Activated T-helper 17 cell treated with anti-CD3 and anti-CD28 coated beads, Interleukin-2, amount 50 U/mL, for 72 hours (primary cell): ENCODE results near the gene DTNB. TPM values are rescaled to one million over a fixed set of nuclear protein-coding genes. Genes with fewer than 3 reads are reported as not detected.
A peak's percentile ranks its signal among the peaks of the same experiment; 100 is the strongest.
"Not testable (repeated sequence)": the region's sequence is repeated elsewhere in the genome, so short reads cannot be mapped to it uniquely, and the experiment has no call there.

Experiments used
- ATAC-seq: fragments of 150-1000 bp; cut with Tn5 transposase; replicated peaks from 2 replicates; pipeline ENCODE4 v1.10.0; 2021; ENCODE audit warnings: mild to moderate bottlenecking, moderate library complexity
- H3K27ac Mint-ChIP-seq: one replicate; pipeline ENCODE4 v1.8.0; 2022; ENCODE audit warnings: mixed read lengths
- H3K27me3 Mint-ChIP-seq: one replicate; pipeline ENCODE4 v1.8.0; 2022; ENCODE audit warnings: mixed read lengths
- H3K36me3 Mint-ChIP-seq: one replicate; pipeline ENCODE4 v1.8.0; 2022; ENCODE audit warnings: low read depth, mild to moderate bottlenecking, mixed read lengths
- H3K4me1 Mint-ChIP-seq: one replicate; pipeline ENCODE4 v1.8.0; 2022; ENCODE audit warnings: mixed read lengths
- H3K4me3 Mint-ChIP-seq: one replicate; pipeline ENCODE4 v1.8.0; 2022; ENCODE audit warnings: mild to moderate bottlenecking, mixed read lengths
- H3K9me3 Mint-ChIP-seq: one replicate; pipeline ENCODE4 v1.8.0; 2022; ENCODE audit warnings: mixed read lengths
- total RNA-seq, 2 donors: library from RNA; stranded (reverse); gene quantifications; one replicate each; pipeline ENCODE4 v1.2.3, GENCODE V29; 2022

The DTNB gene
- total RNA-seq, 2 donors from 2014 or later, result 10.0 to 11.8 TPM

DNA sequence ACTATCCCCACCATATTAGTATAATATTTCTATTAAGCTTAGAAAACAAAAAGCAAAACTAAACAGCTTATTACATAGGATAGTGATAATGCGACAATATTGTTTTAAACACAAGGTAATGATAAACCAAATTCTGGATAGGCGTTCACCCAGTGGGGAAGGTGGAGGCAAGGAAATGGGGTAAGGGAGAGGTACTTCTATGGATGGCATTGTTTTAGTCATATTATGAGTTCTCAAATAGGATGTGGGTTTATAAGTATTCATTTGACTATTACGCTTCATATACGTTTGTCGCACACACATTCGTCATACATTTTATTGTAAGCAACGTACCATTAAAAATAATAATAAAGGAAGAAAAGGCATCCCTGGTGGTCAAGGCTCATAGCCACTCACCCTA is 242.8 kb downstream of the DTNB start:
- Mint-ChIP-seq H3K36me3 (peaks cover 28% of the 10 kb centered on the region), H3K4me1 (peaks cover 6% of the 10 kb centered on the region), H3K27ac (peak overlapping the region; percentile 44), H3K27me3 (no peaks in the 10 kb centered on the region), H3K4me3 (no peak overlapping the region), H3K9me3 (no peaks in the 10 kb centered on the region)
- peak; percentile 59 for ATAC-seq

DNA sequence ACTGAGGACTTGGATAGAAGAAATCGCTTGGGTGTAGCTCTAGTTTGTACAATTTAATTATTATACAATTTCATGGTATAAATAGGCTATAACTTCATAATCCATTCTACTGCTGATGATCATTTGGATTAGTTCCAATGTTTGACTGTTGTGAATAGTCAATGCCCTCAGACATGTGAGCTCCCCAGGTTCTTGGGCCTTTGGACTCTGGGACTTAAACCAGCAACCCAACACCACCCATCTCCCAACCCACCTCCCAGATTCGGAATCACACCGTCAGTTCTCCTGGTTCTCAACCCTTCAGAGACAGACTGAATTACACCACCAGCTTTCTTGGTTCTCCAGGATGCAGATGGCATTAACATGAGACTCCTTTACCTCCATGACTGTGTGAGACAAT is 247.1 kb downstream of the DTNB start:
- no peaks in the 10 kb centered on the region for H3K9me3 Mint-ChIP-seq
- H3K36me3 Mint-ChIP-seq, result peaks cover 13% of the 10 kb centered on the region
- H3K27ac Mint-ChIP-seq, result no peak overlapping the region
- no peak overlapping the region for H3K4me3 Mint-ChIP-seq
- H3K27me3 Mint-ChIP-seq, result no peaks in the 10 kb centered on the region
- H3K4me1 Mint-ChIP-seq, result peaks cover 6% of the 10 kb centered on the region
- ATAC-seq, result no peak

DNA sequence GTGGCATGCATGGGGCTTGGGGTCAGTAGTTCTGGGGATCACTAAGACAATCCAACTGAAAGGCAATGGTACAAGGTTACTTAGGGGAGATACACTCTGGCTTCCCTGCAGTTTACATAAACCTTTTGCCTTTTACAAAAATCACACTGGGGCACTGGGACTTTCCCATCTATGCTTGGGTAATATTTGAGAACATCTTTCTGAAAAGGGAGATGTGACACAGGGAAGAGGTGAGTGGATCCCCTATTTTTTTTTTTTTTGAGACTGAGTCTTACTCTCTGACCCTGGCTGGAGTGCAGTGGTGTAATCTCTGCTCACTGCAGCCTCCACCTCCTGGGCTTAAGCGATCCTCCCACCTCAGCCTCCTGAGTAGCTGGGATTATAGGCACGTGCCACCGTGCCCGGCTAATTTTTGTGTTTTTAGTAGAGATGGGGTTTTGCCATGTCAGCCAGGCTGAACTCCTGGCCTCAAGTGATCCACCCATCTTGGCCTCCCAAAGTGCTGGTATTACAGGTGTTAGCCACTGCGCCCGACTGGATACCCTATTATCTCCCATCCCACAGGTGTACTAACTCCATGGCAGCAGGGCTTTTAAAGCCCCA is 248.8 kb downstream of the DTNB start:
- Mint-ChIP-seq H3K9me3 (no peaks in the 10 kb centered on the region), H3K36me3 (peaks cover 20% of the 10 kb centered on the region), H3K27me3 (no peaks in the 10 kb centered on the region), H3K4me1 (no peaks in the 10 kb centered on the region), H3K27ac (no peak overlapping the region), H3K4me3 (no peak overlapping the region)
- no peak for ATAC-seq

DNA sequence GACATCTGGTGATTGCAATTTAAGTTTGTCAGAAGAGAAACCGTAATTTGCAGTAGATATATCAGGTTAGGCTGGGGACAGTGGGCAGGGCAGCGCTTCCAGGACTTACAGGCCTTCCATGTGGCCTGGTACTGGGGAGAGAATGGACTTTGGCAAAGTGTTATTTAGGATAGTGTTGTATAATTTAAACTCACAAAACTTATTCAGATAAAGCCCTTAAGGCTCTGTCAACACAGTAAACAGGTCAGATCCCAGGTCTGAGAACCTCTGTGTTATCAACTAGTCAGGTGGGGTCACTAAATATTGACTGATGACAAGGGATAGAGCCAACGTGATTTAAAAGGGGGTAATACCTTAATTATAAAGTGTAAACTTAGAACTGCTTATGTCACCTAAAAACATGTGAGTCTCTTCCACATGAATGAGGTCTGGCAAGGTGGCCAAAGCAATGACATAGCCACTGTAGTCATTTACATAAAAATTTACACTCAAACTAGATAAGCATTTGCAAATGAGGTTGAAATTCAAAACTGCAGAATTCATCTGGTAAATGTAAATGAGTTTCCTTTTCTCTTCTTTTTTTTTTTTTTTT is 251.5 kb downstream of the DTNB start:
- H3K27ac Mint-ChIP-seq, result peak overlapping the region; percentile 34
- H3K4me3 Mint-ChIP-seq, result no peak overlapping the region
- peaks cover 9% of the 10 kb centered on the region for H3K9me3 Mint-ChIP-seq
- peaks cover 7% of the 10 kb centered on the region for H3K4me1 Mint-ChIP-seq
- no peak for ATAC-seq
- H3K27me3 Mint-ChIP-seq, result no peaks in the 10 kb centered on the region
- H3K36me3 Mint-ChIP-seq, result peaks cover 24% of the 10 kb centered on the region

GRCh38 chr2:25421289-25421688 is 252.1 kb downstream of the DTNB start:
- H3K27me3 Mint-ChIP-seq, result no peaks in the 10 kb centered on the region
- H3K4me3 Mint-ChIP-seq, result no peak overlapping the region
- H3K9me3 Mint-ChIP-seq, result peaks cover 9% of the 10 kb centered on the region
- no peak for ATAC-seq
- H3K4me1 Mint-ChIP-seq, result peaks cover 7% of the 10 kb centered on the region
- H3K36me3 Mint-ChIP-seq, result peaks cover 24% of the 10 kb centered on the region
- peak overlapping the region; percentile 34 for H3K27ac Mint-ChIP-seq

DNA sequence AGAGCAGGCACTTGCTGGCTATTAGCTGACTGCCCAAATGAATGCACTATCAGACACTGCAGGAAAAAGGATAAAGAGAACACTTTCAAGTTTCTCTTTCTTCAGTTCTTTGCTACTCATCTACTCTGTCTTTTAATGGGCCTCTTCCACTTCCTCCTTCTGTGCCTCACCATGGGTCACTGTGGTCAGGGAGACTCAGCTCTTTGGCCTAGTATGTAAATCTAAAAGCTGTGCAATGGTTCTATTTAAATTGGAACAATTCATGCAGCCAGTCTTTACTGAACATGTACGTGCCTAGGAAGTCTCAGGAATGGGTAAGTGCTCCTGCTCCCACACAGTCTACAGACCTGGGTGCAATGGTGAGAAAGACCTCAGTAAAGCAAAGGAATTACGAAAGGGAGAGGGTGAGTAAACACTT is 252.5 kb downstream of the DTNB start:
- peak; percentile 52 for ATAC-seq

GRCh38 chr2:25419678-25420242 is 253.6 kb downstream of the DTNB start:
- Mint-ChIP-seq H3K27ac (no peak overlapping the region), H3K9me3 (peaks cover 9% of the 10 kb centered on the region), H3K4me3 (no peak overlapping the region), H3K4me1 (peaks cover 7% of the 10 kb centered on the region), H3K36me3 (peaks cover 24% of the 10 kb centered on the region), H3K27me3 (no peaks in the 10 kb centered on the region)
- ATAC-seq, result no peak

More for the DNA sequence above, 252.5 kb downstream of the DTNB start:
- Mint-ChIP-seq H3K9me3 (peaks cover 9% of the 10 kb centered on the region), H3K27ac (no peak overlapping the region), H3K27me3 (no peaks in the 10 kb centered on the region), H3K4me3 (no peak overlapping the region), H3K36me3 (peaks cover 24% of the 10 kb centered on the region), H3K4me1 (peaks cover 7% of the 10 kb centered on the region)

GRCh38 chr2:25418944-25419677 is 254.3 kb downstream of the DTNB start:
- Mint-ChIP-seq H3K27me3 (no peaks in the 10 kb centered on the region), H3K27ac (no peak overlapping the region), H3K4me3 (no peak overlapping the region), H3K36me3 (peaks cover 24% of the 10 kb centered on the region), H3K4me1 (peaks cover 7% of the 10 kb centered on the region), H3K9me3 (peaks cover 9% of the 10 kb centered on the region)
- no peak for ATAC-seq

DNA sequence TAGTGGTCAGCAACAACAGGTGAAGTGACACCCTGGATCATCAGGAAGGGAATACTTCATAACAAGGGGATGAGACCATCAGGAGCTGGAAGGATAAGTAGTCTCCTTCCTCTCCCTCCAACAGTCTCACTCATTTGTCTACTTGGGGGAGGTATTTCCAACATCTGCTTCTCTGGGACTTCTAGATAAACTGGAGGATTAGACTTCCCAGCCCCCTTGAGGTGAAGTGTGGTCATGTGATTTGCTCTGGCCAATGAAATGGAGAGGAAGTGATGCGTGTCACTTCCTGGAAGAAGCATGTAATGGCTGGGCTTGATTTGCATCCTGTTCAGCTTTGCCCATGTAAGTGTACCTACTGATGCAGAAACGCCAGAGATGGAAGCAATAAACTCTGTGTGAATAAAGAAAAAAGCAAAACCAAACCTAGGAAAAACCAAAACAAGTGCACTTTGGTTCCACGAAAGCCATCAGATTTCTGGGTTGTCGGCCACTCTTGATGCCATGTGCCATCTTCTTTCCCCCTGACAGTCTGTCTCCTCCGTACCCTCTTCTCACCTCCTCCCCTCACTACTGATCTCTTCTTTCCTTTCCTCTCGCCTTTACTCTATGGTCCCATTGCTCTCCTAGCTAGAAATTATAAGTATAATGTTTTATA is 255.5 kb downstream of the DTNB start:
- no peak overlapping the region for H3K4me3 Mint-ChIP-seq

GRCh38 chr2:25416674-25417073 is 256.7 kb downstream of the DTNB start:
- Mint-ChIP-seq H3K9me3 (peaks cover 9% of the 10 kb centered on the region), H3K4me3 (no peak overlapping the region), H3K36me3 (peaks cover 24% of the 10 kb centered on the region), H3K27ac (no peak overlapping the region), H3K4me1 (peaks cover 7% of the 10 kb centered on the region), H3K27me3 (no peaks in the 10 kb centered on the region)
- no peak for ATAC-seq

More for the DNA sequence above, 255.5 kb downstream of the DTNB start:
- peaks cover 9% of the 10 kb centered on the region for H3K9me3 Mint-ChIP-seq
- H3K36me3 Mint-ChIP-seq, result peaks cover 24% of the 10 kb centered on the region
- ATAC-seq, result no peak
- H3K27ac Mint-ChIP-seq, result peak overlapping the region; percentile 69
- H3K27me3 Mint-ChIP-seq, result no peaks in the 10 kb centered on the region
- H3K4me1 Mint-ChIP-seq, result peaks cover 7% of the 10 kb centered on the region

GRCh38 chr2:25414781-25415180 is 258.6 kb downstream of the DTNB start:
- Mint-ChIP-seq H3K4me3 (no peak overlapping the region), H3K27ac (no peak overlapping the region), H3K9me3 (peaks cover 9% of the 10 kb centered on the region), H3K27me3 (no peaks in the 10 kb centered on the region), H3K4me1 (peaks cover 7% of the 10 kb centered on the region), H3K36me3 (peaks cover 18% of the 10 kb centered on the region)
- no peak for ATAC-seq

DNA sequence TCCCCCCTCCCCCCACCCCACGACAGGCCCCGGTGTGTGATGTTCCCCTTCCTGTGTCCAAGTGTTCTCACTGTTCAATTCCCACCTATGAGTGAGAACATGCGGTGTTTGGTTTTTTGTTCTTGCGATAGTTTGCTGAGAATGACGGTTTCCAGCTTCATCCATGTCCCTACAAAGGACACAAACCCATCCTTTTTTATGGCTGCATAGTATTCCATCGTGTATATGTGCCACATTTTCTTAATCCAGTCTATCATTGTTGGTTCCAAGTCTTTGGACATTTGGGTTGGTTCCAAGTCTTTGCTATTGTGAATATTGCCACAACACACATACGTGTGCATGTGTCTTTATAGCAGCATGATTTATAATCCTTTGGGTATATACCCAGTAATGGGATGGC is 260.0 kb downstream of the DTNB start:
- not testable (repeated sequence) for H3K4me1 Mint-ChIP-seq, H3K9me3 Mint-ChIP-seq, H3K4me3 Mint-ChIP-seq, H3K27ac Mint-ChIP-seq, H3K27me3 Mint-ChIP-seq, H3K36me3 Mint-ChIP-seq, ATAC-seq

DNA sequence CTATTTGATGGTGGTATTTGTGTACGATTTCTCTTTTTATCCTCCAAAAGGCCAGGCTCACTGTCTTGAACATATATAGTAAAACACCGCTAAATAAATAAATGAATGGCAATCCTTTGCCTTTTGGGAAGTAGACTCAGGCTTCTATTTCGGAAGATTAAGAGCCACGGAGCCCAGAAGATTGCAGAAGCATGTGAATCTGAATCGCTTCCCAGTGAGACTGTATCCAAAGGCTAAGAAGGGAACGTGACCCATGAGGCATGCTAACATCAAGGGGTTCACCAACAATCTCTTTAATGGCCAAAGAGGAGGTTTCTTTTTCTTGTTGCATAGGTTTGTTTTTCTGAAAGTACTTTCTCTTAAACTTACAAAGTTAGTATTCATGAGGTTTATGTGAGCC is 261.6 kb downstream of the DTNB start:
- no peaks in the 10 kb centered on the region for H3K36me3 Mint-ChIP-seq
- H3K4me1 Mint-ChIP-seq, result no peaks in the 10 kb centered on the region
- H3K9me3 Mint-ChIP-seq, result no peaks in the 10 kb centered on the region
- no peaks in the 10 kb centered on the region for H3K27me3 Mint-ChIP-seq
- H3K4me3 Mint-ChIP-seq, result no peak overlapping the region
- no peak overlapping the region for H3K27ac Mint-ChIP-seq
- ATAC-seq, result no peak

GRCh38 chr2:25411281-25411680 is 262.1 kb downstream of the DTNB start:
- Mint-ChIP-seq H3K4me3 (no peak overlapping the region), H3K9me3 (no peaks in the 10 kb centered on the region), H3K27me3 (no peaks in the 10 kb centered on the region), H3K36me3 (no peaks in the 10 kb centered on the region), H3K27ac (no peak overlapping the region), H3K4me1 (no peaks in the 10 kb centered on the region)
- ATAC-seq, result no peak
